Amniotic stem cell (primary cell): Measurements from ENCODE around the gene MEPCE.
A peak's percentile ranks its signal among the peaks of the same experiment; 100 is the strongest.
"Not testable (repeated sequence)": the region's sequence is repeated elsewhere in the genome, so short reads cannot be mapped to it uniquely, and the experiment has no call there.

Source experiments
- DNase-seq: peaks from one replicate; lab custom pipeline; 2025; lab: John Stamatoyannopoulos, UW

MEPCE gene

GRCh38 chr7:100429637-100430492 lies at the start of gene MEPCE:
Gene MEPCE (plus strand): TSS chr7:100429831. CDS start chr7:100430019, 188 bp downstream.
- peak; percentile 95 for DNase-seq

- no peak for DNase-seq
Measured at GRCh38 chr7:100380196-100380595, 49.4 kb upstream of the MEPCE start.

GRCh38 chr7:100381531-100382233 lies 47.9 kb upstream of the MEPCE start:
- not testable (repeated sequence) for DNase-seq

- DNase-seq: not testable (repeated sequence)
Measured at GRCh38 chr7:100382234-100382853, 47.3 kb upstream of the MEPCE start.

- no peak for DNase-seq
Measured at GRCh38 chr7:100384628-100385294, 44.9 kb upstream of the MEPCE start.

GRCh38 chr7:100386940-100387339 lies 42.7 kb upstream of the MEPCE start:
- no peak for DNase-seq

- DNase-seq: no peak
Measured at GRCh38 chr7:100387695-100388094, 41.9 kb upstream of the MEPCE start.

- DNase-seq: no peak
Measured at GRCh38 chr7:100389437-100390088, 40.1 kb upstream of the MEPCE start.

GRCh38 chr7:100390286-100391009 lies 39.2 kb upstream of the MEPCE start:
- no peak for DNase-seq

- DNase-seq: no peak
Measured at GRCh38 chr7:100393233-100393905, 36.3 kb upstream of the MEPCE start.

GRCh38 chr7:100394077-100394476 lies 35.6 kb upstream of the MEPCE start:
- DNase-seq: no peak

- no peak for DNase-seq
Measured at GRCh38 chr7:100396421-100396982, 33.1 kb upstream of the MEPCE start.

- DNase-seq: no peak
Measured at GRCh38 chr7:100397315-100398081, 32.1 kb upstream of the MEPCE start.

- no peak for DNase-seq
Measured at GRCh38 chr7:100398239-100398638, 31.4 kb upstream of the MEPCE start.

GRCh38 chr7:100400041-100400440 lies 29.6 kb upstream of the MEPCE start:
- DNase-seq: no peak

GRCh38 chr7:100400656-100401055 lies 29.0 kb upstream of the MEPCE start:
- DNase-seq: no peak

- no peak for DNase-seq
Measured at GRCh38 chr7:100401811-100402210, 27.8 kb upstream of the MEPCE start.

- DNase-seq: no peak
Measured at GRCh38 chr7:100402241-100402640, 27.4 kb upstream of the MEPCE start.

GRCh38 chr7:100406767-100407166 lies 22.9 kb upstream of the MEPCE start:
- no peak for DNase-seq
